HG03520 (cell line): ENCODE measurements around the gene UNCX.
"Not testable (repeated sequence)": the region's sequence is repeated elsewhere in the genome, so short reads cannot be mapped to it uniquely, and the experiment has no call there.

Experiments used
- ATAC-seq: cut with Tn5 transposase; IDR thresholded peaks from one replicate; pipeline ENCODE4 v1.9.1; 2021; ENCODE audit warnings: mild to moderate bottlenecking, moderate library complexity; ENCODE audit not compliant: unreplicated experiment

UNCX gene

GRCh38 chr7:1232623-1233332, at the start of gene UNCX:
UNCX (plus strand) TSS chr7:1232872; CDS start chr7:1233018, 146 bp downstream.
- no peak for ATAC-seq

- no peak for ATAC-seq
Measured at GRCh38 chr7:1187127-1187526, 45.5 kb upstream of the UNCX start.

DNA sequence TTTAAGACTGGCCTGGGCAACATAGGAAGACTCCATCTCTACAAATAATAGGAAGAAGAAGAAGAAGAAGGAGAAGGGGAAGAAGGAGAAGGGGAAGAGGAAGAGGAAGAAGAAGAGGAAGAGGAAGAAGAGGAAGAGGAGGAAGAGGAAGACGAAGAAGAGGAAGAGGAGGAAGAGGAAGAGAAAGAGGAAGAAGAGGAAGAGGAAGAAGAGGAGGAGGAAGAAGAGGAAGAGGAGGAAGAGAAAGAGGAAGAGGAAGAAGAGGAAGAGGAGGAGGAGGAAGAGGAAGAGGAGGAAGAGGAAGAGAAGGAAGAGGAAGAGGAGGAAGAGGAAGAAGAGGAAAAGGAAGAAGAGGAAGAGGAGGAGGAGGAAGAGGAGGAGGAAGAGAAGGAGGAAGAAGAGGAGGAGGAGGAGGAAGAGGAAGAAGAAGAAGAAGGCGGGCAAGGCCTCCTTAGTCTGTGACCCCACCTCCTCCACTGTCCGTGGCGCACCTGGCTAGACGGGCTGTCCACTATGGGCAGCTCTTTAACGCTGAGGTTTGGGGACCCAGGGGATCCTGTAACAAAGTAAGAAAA, 43.9 kb upstream of the UNCX start:
- no peak for ATAC-seq

DNA sequence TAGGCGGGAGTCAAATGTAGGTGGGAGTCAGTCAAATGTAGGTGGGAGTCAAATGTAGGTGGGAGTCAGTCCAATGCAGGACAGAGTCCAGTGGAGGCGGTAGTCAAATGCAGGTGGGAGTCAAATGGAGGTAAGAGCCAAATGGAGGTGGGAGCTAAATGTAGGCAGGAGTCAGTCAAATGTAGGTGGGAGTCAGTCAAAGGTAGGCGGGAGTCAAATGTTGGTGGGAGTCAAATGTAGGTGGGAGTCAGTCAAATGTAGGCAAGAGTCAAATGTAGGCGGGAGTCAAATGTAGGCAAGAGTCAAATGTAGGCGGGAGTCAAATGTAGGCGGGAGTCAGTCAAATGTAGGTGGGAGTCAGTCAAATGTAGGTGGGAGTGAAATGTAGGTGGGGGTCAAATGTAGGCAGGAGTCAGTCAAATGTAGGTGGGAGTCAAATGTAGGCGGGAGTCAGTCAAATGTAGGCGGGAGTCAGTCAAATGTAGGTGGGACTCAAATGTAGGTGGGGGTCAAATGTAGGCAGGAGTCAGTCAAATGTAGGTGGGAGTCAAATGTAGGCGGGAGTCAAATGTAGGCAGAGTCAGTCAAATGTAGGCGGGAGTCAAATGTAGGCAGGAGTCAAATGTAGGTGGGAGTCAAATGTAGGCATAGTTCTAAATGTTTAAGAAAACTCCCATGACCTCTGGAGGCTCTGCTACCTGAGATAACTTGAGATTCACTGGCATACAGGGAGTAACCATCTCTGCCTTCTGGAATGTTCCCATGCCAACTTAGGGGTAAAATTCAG, 42.5 kb upstream of the UNCX start:
- ATAC-seq, result no peak

- ATAC-seq, result no peak
Measured at GRCh38 chr7:1192171-1192676, 40.4 kb upstream of the UNCX start.

DNA sequence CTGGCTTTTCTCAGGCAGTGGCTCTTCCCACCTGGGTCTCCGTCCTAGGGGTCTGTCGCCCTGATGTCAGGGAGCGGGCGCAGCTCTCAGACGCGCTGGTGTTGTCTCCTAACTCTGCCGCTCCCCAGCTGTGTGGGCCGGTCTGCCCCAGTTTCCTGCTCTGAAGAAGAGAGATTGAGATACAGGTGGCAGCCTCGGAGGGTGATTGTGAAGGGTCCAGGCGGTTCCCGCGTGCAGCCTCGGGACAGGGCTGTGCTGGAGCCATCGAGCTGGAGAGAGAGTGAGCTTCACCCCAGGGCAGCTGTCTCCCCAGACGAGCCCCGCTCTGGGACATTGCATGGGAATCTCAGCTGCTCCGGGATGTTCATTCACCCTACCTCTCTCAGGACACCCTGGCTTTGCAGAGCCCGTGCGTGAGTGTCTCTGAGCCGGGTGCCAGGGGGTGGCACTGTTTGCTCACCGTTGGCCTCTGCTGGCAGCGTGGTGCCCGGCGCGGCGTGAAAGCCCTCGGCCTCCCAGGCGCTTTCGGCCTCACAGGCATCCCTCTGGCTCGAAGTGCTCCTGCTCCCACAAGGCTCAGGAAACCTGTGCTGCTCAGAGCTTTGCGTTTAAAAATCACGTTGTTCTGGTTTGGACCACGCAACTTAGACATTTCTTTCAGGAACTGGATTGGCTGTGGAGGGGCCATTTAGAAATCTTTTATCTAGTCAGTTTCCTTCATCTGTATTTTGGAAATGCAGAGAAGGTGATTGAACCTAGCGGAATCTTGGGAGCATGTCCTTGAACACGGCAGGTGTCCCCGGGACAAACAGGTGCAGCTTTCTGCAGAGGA, 38.9 kb upstream of the UNCX start:
- ATAC-seq, result no peak

- ATAC-seq, result not testable (repeated sequence)
Measured at GRCh38 chr7:1196441-1196840, 36.2 kb upstream of the UNCX start.

- ATAC-seq, result no peak
Measured at GRCh38 chr7:1196950-1197349, 35.7 kb upstream of the UNCX start.

- no peak for ATAC-seq
Measured at GRCh38 chr7:1197997-1198625, 34.6 kb upstream of the UNCX start.

- no peak for ATAC-seq
Measured at GRCh38 chr7:1200045-1200444, 32.6 kb upstream of the UNCX start.

GRCh38 chr7:1201916-1202315, 30.8 kb upstream of the UNCX start:
- ATAC-seq, result no peak

GRCh38 chr7:1202914-1203313, 29.8 kb upstream of the UNCX start:
- not testable (repeated sequence) for ATAC-seq

- ATAC-seq, result no peak
Measured at GRCh38 chr7:1204460-1205140, 28.1 kb upstream of the UNCX start.

DNA sequence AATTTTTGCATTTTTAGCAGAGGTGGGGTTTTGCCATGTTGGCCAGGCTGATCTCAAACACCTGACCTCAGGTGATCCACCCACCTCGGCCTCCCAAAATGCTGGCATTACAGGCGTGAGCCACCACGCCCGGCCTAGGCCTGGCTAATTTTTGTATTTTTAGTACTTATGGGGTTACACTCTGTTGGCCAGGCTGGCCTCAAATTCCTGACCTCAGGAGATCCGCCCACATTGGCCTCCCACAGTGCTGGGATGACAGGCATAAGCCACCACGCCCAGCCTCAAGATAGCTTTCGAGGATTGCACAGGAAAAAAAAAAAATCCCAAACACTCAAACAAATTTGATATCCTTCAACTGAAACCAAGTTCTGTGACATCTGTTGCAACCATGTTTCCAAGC, 26.9 kb upstream of the UNCX start:
- ATAC-seq, result not testable (repeated sequence)

- no peak for ATAC-seq
Measured at GRCh38 chr7:1209097-1209496, 23.6 kb upstream of the UNCX start.

DNA sequence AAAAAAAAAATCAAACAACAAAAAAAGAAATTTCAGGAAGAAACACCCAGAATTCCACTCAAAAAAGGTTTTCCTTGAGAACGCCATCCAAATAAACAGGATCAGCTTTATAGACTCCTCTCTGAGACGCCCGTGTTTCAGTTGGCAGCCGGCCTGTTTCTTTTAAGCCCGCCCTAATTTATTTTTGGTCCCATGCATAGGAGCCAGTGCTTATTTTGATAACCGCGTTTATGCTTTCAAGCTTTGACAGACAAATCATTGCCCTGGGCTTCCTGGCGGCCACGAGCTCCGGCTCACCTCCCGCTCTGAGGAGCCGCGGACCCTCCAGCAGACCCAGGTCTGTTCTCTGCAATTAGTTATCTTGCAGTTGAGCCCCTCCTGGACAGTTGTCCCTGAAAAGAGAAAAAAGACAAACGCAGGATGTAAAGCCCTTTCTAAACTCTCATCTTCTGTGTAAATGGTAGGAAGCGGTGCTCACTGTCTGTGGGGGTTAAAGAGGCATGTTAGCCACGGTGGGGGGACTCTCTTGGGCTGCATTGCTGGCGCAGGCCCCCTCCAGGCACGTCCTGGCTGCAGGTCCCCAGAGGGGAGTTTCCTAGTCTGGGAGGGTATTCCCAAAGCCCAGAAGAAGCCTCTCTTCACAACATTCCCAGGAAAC, 22.2 kb upstream of the UNCX start:
- no peak for ATAC-seq

- no peak for ATAC-seq
Measured at GRCh38 chr7:1210979-1211608, 21.6 kb upstream of the UNCX start.

GRCh38 chr7:1211611-1212010, 21.1 kb upstream of the UNCX start:
- no peak for ATAC-seq

DNA sequence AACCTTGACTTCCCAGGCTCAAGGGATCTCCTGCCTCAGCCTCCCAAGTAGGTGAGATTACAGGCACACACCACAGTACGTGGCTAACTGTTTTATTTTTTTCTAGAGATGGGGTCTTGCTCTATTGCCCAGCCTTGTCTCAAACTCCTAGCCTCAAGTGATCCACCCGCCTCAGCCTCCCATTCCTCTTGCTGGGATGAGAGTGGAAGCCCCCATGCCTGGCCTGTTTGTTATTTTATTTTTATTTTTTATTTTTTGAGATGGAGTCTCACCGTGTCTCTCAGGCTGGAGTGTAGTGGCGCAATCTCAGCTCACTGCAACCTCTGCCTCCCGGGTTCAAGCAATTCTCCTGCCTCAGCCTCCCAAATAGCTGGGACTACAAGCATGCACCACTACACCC, 20.6 kb upstream of the UNCX start:
- not testable (repeated sequence) for ATAC-seq
